PC-9 (cell line): ENCODE measurements around the gene GPR108.

Experiments used
- EZH2 ChIP-seq: fragments of 200-600 bp; sonication (generic); IDR thresholded peaks from 2 replicates; pipeline ENCODE4 v1.8.0; 2017; ENCODE audit warnings: antibody characterized with exemption, low read depth
- TF ChIP-seq, protein P1 (sequence below): fragments of 200-600 bp; sonication (generic); conservative IDR thresholded peaks from 2 replicates; pipeline ENCODE4 v1.6.1; 2017; ENCODE audit warnings: mixed run types, antibody characterized with exemption, mild to moderate bottlenecking, moderate library complexity

- TF ChIP-seq, protein P1, sequence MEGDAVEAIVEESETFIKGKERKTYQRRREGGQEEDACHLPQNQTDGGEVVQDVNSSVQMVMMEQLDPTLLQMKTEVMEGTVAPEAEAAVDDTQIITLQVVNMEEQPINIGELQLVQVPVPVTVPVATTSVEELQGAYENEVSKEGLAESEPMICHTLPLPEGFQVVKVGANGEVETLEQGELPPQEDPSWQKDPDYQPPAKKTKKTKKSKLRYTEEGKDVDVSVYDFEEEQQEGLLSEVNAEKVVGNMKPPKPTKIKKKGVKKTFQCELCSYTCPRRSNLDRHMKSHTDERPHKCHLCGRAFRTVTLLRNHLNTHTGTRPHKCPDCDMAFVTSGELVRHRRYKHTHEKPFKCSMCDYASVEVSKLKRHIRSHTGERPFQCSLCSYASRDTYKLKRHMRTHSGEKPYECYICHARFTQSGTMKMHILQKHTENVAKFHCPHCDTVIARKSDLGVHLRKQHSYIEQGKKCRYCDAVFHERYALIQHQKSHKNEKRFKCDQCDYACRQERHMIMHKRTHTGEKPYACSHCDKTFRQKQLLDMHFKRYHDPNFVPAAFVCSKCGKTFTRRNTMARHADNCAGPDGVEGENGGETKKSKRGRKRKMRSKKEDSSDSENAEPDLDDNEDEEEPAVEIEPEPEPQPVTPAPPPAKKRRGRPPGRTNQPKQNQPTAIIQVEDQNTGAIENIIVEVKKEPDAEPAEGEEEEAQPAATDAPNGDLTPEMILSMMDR, result no peak
- TF ChIP-seq EZH2, result no peak
These were observed 28.5 kb upstream of the GPR108 start for GRCh38 chr19:6765738-6766356.
